Measurements from ENCODE around the gene CXXC4.

The CXXC4 gene

DNA sequence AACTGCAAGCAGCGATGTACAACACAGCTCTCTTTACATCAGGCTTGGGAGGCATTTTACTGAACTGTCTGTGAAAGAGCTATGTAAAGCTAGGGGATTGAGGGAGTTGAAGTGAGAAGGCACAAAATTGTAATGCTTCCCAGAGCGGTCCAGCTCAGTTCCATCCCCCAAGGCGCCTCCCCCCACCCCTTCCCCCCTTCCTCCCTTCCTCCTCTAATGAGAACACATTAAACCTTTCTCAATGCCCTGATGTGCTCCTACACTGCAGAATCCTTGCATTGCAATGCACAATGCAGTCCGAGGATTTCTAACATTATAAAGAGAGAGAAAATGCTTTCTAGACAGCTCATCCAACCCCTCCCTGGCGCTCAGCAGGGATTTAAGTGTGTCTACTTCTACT lies 73.9 kb downstream of the CXXC4 start:
- DNase-seq (ENCODE audit: low read depth in 2 of 2): peak in 1 of 2 experiments; percentile 2
